ENCODE data around the gene F2RL3.
"Not testable (repeated sequence)": the region's sequence is repeated elsewhere in the genome, so short reads cannot be mapped to it uniquely, and the experiment has no call there.

The F2RL3 gene

DNA sequence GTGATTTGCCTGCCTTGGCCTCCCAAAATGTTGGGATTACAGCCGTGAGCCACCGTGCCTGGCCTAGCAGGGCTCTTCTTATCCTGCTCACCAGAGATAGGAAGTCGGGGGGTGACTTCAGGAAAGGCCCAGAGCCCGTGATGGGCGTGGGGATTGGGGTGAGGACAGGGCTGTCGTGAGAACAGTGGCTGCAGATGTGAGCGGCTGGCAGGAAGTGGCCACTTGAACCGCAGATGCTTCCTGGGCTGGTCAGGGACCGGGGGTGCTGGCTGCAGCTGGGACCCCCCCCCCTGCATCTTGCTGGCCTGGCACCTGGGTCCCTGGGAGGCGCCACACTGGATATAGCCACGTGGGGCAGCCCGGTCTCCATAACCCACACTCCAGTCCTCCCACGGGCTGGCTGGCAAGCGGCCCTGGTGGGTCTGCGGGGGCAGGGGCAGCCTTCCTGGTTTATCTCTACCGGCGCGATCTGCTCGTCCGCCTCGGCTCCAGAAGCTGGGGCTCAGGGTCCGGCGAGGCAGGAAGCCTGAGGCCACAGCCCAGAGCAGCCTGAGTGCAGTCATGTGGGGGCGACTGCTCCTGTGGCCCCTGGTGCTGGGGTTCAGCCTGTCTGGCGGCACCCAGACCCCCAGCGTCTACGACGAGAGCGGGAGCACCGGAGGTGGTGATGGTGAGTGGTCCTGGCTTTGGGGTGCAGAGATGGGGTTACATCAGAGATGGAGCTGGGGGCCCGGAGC, at the start of gene F2RL3:
Gene F2RL3 (plus strand): TSS at position 371 of the 737 bp plus-strand sequence. CDS start 191 bp downstream, at position 562.
- DNase-seq, result no peak

DNA sequence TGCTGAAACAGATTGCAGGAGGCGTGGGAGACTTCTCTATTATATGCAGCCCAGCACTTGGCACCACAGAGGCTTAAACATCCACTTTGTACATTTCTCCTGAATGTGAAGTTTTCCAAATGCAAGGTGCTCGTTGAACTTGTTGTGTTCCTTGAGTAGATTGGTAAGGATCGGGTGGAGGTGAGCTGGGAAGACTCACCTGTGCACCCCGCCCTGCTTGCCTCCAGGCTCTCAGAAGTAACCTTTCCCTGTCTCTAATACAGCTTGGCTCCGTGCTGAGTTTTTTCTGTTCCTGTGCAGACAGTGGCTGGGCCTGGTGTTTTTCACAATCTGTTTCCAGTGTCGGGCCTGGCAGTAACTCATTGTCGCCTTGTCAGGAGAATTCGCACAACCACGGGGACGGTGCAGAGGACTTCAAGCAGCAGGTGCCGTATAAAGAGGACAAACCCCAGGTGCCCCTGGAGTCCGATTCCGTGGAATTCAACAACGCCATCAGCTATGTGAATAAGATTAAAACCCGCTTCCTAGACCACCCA, 47.3 kb upstream of the F2RL3 start:
- no peak for DNase-seq

DNA sequence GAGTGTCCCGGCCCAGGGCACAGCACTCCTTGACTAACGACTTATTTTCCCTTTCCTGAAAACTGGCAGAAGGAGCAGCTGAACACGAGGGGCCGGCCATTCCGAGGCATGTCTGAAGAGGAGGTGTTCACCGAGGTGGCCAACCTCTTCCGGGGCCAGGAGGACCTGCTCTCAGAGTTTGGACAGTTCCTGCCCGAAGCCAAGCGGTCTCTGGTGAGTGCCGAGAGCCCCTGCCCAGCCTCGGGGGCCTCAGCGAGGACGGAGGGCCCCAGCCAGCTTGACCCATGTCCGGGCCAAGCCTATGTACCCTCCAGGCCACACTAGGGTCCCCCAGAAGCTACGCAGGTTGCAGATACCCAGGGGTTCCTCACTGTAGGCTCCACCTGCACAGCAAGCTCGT, 41.9 kb upstream of the F2RL3 start:
- no peak for DNase-seq

GRCh38 chr19:16847430-16847829, 41.4 kb upstream of the F2RL3 start:
- DNase-seq, result no peak

GRCh38 chr19:16849168-16849567, 39.6 kb upstream of the F2RL3 start:
- no peak for DNase-seq

- DNase-seq, result no peak
Measured at GRCh38 chr19:16850133-16850532, 38.7 kb upstream of the F2RL3 start.

DNA sequence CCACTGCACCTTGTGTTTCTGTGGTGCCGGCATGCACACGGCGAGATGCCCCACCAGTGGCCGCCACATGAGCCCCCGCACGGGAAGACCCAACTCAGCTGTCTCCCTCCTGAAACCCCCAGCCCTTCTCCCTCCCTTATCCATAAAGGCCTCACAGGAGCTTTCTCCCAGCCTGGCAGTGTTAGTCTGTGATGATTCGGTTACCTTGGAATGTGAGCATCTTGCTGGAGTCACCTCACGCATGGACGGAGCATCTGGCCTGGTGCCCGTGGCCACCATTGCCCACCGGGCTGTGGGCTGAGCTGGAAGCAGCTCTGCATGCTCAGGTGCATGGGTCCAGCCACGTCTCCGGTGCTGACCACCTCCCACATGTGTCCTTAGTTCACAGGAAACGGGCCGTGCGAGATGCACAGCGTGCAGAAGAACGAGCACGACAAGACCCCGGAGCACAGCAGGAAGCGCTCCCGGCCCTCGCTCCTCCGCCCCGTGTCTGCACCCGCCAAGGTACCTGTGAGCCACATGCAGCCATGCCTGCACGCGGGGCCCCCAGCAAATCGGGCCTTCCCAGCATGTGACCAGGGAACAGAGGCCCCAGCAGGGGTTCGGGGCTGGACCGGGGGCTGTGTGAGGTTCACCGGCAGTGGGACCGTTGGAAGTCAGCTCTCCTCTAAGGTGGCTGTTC, 37.6 kb upstream of the F2RL3 start:
- DNase-seq, result no peak

GRCh38 chr19:16853066-16853465, 35.7 kb upstream of the F2RL3 start:
- no peak for DNase-seq

- no peak for DNase-seq
Measured at GRCh38 chr19:16856091-16856490, 32.7 kb upstream of the F2RL3 start.

- DNase-seq, result no peak
Measured at GRCh38 chr19:16859626-16860025, 29.2 kb upstream of the F2RL3 start.

GRCh38 chr19:16860118-16860517, 28.7 kb upstream of the F2RL3 start:
- DNase-seq, result no peak

DNA sequence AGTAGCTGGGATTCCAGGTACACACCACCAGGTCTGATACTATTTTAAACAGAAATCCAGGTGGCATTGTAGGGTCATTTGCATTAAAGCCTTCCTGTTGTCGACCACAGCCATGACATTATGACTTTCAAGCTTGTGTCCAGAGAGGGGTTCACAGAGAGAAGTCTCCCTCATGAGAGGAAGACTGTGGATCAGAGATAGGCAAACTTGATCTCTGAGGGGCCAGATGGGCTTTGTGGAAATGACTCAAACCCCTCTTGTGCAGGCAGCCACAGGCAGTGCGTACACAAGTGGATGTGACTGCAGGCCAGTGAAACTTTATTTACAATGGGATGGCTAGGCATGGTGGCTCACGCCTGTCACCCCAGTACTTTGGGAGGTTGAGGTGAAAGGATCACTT, 27.8 kb upstream of the F2RL3 start:
- DNase-seq, result peak in 1 of 2 experiments; percentile 5

- no peak for DNase-seq
Measured at GRCh38 chr19:16861834-16862233, 27.0 kb upstream of the F2RL3 start.

- DNase-seq, result no peak
Measured at GRCh38 chr19:16862826-16863415, 25.9 kb upstream of the F2RL3 start.

DNA sequence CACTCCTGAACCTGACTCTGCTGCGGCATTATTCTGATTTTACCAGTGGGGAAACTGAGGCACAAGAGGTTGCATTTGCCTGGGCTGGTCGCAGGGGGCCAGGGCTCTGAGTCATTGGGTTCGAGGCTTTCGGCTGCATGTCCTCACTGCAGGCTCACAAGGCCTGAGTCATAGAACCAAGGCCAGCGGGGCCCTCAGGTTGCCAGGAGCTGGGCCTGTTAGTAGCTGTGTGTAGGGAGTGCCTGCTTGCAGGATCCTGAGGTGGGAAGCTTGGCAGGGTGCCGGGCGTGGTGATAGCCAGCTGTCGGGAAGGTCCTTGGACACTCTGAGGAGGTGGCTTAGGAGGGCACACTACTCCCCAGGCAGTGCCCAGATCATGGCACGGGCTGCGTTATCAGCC, 21.6 kb upstream of the F2RL3 start:
- DNase-seq, result no peak

DNA sequence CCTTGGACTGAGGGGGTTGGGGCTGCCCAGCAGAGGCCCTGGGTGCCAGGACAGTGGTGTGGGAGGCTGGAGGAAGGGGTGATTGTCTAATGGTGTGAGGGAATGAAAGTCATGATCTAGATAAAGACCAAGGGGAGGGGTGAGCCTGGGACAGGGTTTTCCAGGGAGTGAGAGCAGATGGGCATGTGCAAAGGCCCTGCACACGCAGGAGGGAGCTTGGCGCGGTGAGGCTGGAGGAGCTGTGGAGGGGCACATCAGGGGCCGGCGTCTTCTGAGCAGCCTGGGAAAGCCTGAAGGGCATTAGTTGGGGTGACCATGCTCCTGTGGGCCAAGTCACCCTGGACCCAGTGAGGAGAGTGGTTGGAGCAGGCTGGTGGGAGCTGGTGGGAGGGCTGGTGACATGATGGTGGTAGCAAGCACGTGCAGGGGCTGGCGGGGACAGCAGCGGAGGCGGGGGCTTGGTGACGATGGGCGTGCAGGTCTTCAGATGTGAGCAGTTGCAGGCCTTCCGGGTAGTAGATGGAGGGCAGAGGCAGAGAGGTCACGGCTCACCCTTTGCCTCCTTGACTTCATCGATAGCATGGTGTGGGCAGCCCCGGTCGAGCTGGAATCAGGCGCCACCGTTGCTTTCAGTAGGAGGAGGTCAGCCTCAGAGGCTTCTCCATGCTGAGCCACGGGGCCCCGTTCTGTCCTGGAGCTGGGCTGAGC, 20.2 kb upstream of the F2RL3 start:
- no peak for DNase-seq

DNA sequence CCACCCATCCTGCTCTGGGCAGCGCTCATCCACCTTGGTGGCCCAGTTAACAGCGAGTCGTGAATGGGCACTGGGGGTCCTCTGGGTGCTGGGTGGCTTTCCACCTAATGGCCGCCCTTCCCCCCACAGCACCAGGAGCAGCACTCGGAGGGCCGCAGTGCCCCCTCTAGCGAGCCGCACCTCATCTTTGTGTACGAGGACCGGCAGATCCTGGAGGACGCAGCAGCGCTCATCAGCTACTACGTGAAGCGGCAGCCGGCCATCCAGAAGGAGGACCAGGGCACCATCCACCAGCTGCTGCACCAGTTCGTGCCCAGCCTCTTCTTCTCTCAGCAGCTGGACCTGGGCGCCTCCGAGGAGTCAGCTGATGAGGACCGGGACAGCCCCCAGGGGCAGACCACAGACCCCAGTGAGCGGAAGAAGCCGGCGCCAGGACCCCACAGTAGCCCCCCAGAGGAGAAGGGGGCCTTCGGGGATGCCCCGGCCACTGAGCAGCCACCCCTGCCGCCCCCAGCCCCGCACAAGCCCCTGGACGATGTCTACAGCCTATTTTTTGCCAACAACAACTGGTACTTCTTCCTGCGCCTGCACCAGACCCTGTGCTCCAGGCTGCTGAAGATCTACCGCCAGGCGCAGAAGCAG, 19.3 kb upstream of the F2RL3 start:
- DNase-seq, result no peak

DNA sequence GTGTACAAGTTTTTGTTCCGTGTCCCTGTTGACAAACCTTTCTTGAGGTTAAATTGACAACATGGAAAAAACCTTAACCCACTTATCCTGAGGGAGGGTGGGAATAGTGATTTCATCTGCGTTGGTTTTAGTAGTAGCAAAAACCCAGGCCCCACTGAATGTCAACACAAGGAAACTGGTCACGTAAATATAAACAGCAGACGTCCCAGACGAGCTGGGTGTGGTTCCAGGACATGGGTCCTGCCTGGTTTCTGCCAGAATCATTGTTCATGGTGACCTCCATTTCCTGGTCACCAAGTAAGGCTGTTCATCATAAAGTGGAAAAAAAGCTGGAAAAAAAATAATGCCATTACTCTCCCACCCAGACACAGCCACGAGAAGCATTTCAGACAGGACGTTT, 16.9 kb upstream of the F2RL3 start:
- no peak for DNase-seq

DNA sequence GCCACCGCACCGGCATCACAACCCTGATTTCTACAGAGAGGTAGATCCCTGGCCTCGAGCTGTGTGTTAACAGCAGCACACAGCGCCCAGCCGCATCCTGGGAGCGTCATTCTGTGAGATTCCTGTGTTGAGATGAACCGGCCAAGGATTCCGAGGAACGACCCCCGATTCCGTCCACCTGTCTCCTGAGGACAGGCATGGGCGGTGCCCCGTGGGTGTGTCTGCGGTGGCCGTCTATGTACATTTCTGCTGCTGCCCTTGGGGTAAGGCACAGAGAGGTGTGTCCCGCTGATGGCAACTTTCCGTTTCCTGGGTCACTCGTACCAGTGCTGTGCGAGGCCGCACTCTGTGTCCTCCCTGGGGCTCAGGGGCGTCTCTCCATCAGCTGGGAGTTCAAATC, 16.1 kb upstream of the F2RL3 start:
- DNase-seq, result no peak

- DNase-seq, result no peak
Measured at GRCh38 chr19:16873594-16873993, 15.2 kb upstream of the F2RL3 start.

GRCh38 chr19:16874250-16874977, 14.4 kb upstream of the F2RL3 start:
- no peak for DNase-seq

DNA sequence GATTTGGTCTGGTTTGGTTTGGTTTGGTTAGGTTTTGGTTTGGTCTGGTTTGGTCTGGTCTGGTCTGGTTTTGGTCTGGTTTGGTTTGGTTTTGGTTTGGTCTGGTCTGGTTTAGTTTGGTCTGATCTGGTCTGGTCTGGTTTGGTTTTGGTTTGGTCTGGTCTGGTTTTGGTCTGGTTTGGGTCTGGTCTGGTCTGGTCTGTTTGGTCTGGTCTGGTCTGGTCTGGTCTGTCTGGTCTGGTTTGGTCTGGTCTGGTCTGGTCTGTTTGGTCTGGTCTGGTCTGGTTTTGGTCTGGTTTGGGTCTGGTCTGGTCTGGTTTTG, 13.9 kb upstream of the F2RL3 start:
- DNase-seq, result not testable (repeated sequence)

All from NCI-H526 (cell line).